Natural killer cell treated with Interleukin-12 subunit alpha and Interleukin-12 subunit beta and Interleukin-15 and Interleukin-18, amount 100 ng/mL, for 72 hours (primary cell): ENCODE data around the gene GPR137. TPM values are rescaled to one million over a fixed set of nuclear protein-coding genes. Genes with fewer than 3 reads are reported as not detected.

Experiments used
- ATAC-seq, 2 donors: fragments of 150-1000 bp; cut with Tn5 transposase in 1 of 2; sonication (Bioruptor Pico), chemical (Tn5 transposase) in 1 of 2; 2 replicates each; pipeline ENCODE4 v1.10.0; 2021
- DNase-seq: peaks from one replicate; pipeline ENCODE4 v3.0.0; 2022; ENCODE audit warnings: low spot score
- H3K27ac Mint-ChIP-seq, 2 donors: 1 replicate in 1 of 2; 2 replicates in 1 of 2; pipeline ENCODE4 v1.8.0; 2022; ENCODE audit warnings: mixed read lengths in 2 of 2, mild to moderate bottlenecking in 1 of 2, moderate library complexity in 1 of 2
- H3K27me3 Mint-ChIP-seq, 2 donors: 1 replicate in 1 of 2; 2 replicates in 1 of 2; pipeline ENCODE4 v1.8.0; 2022; ENCODE audit warnings: mixed read lengths in 2 of 2
- H3K36me3 Mint-ChIP-seq: one replicate; pipeline ENCODE4 v1.8.0; 2022; ENCODE audit warnings: mixed read lengths
- H3K4me1 Mint-ChIP-seq, 2 donors: 1 replicate in 1 of 2; 2 replicates in 1 of 2; pipeline ENCODE4 v1.8.0; 2022; ENCODE audit warnings: low read depth in 2 of 2, mixed read lengths in 2 of 2, mild to moderate bottlenecking in 1 of 2
- H3K4me3 Mint-ChIP-seq: one replicate; pipeline ENCODE4 v1.8.0; 2022; ENCODE audit warnings: mixed read lengths
- H3K9me3 Mint-ChIP-seq: 2 replicates; pipeline ENCODE4 v1.8.0; 2022; ENCODE audit warnings: mixed read lengths
- total RNA-seq, 2 donors: library from RNA; stranded (reverse); gene quantifications; one replicate each; pipeline ENCODE4 v1.2.3, GENCODE V29; 2022

GPR137 gene
- total RNA-seq, 2 donors from 2014 or later = 40.9 to 62.7 TPM

DNA sequence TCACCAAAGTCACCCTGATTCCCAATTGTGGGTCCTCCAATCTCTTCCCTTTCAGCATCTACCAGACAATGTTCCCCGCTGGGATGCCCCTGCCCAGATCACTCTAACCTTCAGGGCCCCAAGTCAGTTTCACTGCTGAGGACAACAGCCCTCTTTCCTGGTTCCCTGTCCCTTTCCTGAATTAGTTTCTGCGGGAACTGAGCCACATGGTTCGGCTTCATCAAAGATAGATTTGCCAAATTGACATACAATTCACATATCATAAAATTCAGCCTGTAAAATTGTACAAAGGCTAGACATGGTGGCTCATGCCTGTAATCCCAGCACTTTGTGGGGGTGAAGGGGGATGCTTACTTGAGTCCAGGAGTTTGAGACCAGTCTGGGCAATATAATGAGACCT lies 42.3 kb downstream of the GPR137 start:
- Mint-ChIP-seq H3K4me3 (no peak overlapping the region), H3K4me1 (peaks cover 8 to 18% of the 10 kb centered on the region in 2 donors), H3K27ac (peak overlapping the region in 1 of 2 donors; percentile 13), H3K27me3 (no peaks in the 10 kb centered on the region), H3K9me3 (no peaks in the 10 kb centered on the region), H3K36me3 (no peaks in the 10 kb centered on the region)
- ATAC-seq (no peak), DNase-seq (no peak)

DNA sequence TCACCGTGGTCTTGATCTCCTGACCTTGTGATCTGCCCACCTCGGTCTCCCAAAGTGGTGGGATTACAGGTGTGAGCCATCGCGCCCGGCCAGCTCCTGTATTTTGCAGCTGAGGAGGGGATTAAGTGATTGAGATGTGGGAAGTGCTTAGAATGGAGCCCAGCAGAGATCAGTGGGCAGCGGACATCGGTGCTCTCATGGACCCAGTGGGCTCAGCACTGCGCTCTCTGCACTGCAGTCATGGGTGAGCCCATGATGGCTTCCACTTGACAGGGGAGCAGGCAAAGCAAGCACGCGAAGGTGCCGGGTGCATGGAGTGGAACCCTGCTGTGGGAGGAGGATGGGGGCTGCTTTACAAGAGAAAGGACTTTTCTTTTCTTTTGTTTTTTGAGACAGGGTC lies 45.2 kb downstream of the GPR137 start:
- peak overlapping the region; percentile 75 to 79 for H3K27ac Mint-ChIP-seq
- no peaks in the 10 kb centered on the region for H3K9me3 Mint-ChIP-seq
- no peaks in the 10 kb centered on the region for H3K36me3 Mint-ChIP-seq
- H3K4me3 Mint-ChIP-seq = peak overlapping the region; percentile 68
- ATAC-seq = no peak
- no peak for DNase-seq
- no peaks in the 10 kb centered on the region for H3K27me3 Mint-ChIP-seq
- H3K4me1 Mint-ChIP-seq = peaks cover 17 to 24% of the 10 kb centered on the region in 2 donors

DNA sequence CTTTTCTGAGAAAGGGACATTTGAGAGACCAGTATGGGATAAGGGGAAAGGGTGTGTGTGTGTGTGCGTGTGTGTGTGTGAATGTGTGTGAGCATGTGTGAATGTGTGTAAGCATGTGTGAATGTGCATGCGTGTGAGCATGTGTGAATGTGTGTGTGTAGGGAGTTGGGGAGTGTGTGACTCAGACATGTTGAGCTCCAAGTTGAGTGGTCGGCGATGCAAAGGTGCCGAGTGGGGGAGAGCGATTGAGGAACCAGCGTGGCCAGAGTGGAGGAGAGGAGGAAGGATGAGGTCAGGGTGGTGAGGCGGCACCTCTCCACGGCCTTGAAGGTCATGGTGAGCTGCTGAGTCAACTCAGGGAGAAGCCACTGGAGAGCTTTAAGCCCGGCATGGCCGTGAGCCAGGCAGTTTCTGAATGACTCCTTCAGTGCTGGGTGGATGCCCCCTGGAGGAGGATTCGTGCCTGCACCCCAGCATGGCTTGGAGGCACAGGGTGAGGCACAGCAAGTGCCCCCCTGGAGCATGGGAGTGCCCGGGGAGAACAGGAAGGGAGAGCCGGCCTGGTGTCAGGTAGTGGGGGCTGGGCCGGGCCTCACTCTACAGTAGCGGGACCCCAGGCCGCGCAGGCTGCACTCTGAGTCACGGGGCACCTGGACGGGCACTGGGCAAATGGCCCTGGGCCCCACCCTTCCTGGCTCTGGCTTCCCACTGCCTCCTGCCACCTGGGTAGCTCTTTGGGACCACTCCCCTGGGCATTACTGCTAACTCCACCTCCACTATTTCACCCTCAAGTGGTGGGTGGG lies 46.1 kb downstream of the GPR137 start:
- H3K36me3 Mint-ChIP-seq = no peaks in the 10 kb centered on the region
- H3K4me3 Mint-ChIP-seq = peak overlapping the region; percentile 68
- H3K4me1 Mint-ChIP-seq = peaks cover 17 to 24% of the 10 kb centered on the region in 2 donors
- H3K27ac Mint-ChIP-seq = peak overlapping the region; percentile 75 to 79
- H3K27me3 Mint-ChIP-seq = no peaks in the 10 kb centered on the region
- ATAC-seq (peak; percentile 96 to 97), DNase-seq (peak; percentile 95)
- H3K9me3 Mint-ChIP-seq = no peaks in the 10 kb centered on the region

DNA sequence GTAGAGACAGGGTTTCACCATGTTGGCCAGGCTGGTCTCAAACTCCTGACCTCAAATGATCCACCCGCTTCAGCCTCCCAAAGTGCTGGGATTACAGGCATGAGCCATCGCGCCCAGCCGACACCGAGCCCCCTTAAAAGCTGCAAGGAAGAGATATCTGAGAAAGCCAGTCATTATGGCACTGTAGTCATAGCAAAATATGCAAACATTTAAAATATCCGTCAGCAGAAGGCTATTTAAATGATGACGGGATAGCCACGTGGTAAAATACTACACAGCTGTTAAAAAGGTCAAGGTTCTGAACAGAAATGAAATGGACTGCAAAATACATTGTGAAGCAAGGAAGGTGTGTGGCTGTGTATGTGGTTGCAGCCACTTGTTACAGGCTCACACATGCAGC lies 47.9 kb downstream of the GPR137 start:
- H3K4me3 Mint-ChIP-seq = no peak overlapping the region
- no peaks in the 10 kb centered on the region for H3K27me3 Mint-ChIP-seq
- H3K36me3 Mint-ChIP-seq = no peaks in the 10 kb centered on the region
- ATAC-seq = no peak
- no peak for DNase-seq
- no peaks in the 10 kb centered on the region for H3K9me3 Mint-ChIP-seq
- peaks cover 28% of the 10 kb centered on the region in 2 donors for H3K4me1 Mint-ChIP-seq
- H3K27ac Mint-ChIP-seq = peak overlapping the region in 1 of 2 donors; percentile 62

DNA sequence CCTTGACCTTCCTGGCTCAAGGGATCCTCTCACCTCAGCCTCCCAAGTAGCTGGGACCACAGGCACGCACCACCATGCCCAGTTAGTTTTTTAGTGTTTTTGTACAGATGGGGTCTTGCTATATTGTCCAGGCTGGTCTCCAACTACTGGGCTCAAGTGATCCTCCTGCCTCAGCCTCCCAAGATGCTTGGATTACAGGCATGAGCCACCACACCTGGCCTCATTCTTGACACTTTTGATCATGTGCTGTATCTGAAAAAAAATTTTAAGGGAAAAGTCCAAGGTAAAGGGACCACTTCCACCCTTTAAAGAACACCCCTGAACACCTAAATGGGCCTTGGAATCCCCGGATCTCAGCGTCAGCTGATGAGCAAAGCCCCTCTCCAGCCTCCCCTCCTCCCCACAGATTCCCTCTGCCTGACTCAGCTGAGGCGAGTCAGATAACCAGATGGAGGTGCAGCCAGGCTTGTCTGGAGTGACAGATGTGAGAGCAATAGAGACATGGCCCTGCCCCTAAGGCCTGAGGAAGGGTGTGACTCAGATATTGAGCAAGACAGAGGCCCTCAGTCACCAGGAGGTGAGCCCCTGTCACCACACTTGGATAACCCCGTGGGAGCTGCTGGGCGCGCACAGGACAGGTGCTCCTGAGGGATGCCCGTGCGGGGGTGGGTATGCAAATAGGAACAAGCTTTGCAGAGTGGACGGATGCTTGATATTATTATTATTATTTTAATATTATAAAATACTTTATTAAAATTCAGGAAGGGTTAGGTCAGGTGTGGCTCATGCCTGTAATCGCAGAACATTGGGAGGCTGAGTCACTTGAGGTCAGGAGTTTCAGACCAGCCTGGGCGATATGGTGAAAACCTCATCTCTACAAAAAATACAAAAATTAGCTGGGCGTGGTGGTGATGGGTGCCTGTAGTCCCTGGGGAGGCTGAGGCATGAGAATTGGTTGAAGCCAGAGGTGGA lies 49.4 kb downstream of the GPR137 start:
- ATAC-seq (peak; percentile 67 to 76), DNase-seq (peak; percentile 75)
- peaks cover 40% of the 10 kb centered on the region in 2 donors for H3K4me1 Mint-ChIP-seq
- H3K4me3 Mint-ChIP-seq = peak overlapping the region; percentile 40
- peak overlapping the region; percentile 61 to 79 for H3K27ac Mint-ChIP-seq
- H3K27me3 Mint-ChIP-seq = no peaks in the 10 kb centered on the region
- no peaks in the 10 kb centered on the region for H3K9me3 Mint-ChIP-seq
- no peaks in the 10 kb centered on the region for H3K36me3 Mint-ChIP-seq

DNA sequence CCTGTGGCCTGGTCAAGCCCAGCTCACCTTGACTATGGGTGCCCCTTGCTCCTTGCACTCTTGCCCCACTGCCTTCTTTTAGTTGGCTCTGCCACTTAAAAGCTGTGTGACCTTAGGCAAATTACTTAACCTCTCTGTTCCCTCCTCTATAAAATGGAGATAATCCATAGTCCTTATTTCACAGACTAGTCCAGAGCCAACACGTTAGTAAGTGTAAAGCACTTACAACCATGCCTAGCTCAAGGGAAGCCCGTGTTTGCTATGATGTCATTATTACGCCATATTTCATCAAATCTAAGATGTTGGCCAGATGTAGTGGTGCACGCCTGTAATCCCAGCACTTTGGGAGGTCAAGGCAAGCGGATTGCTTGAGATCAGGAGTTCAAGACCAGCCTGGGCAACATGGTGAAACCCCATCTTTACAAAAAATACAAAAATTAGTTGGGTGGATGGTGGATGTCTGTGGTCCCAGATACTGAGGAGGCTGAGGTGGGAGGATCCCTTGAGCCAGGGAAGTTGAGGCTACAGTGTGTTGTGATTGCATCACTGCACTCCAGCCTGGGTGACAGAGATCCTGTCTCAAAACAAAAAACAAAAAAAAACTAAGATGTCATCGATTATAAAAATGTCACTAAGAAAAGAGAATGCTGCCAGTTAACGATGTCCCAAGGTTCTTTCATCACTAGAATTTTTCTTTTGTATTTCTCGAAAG lies 52.0 kb downstream of the GPR137 start:
- H3K4me1 Mint-ChIP-seq = peaks cover 36 to 40% of the 10 kb centered on the region in 2 donors
- peak overlapping the region; percentile 32 for H3K4me3 Mint-ChIP-seq
- DNase-seq = no peak
- no peaks in the 10 kb centered on the region for H3K36me3 Mint-ChIP-seq
- H3K27me3 Mint-ChIP-seq = no peaks in the 10 kb centered on the region
- no peak for ATAC-seq
- H3K27ac Mint-ChIP-seq = peak overlapping the region; percentile 92 to 97
- no peaks in the 10 kb centered on the region for H3K9me3 Mint-ChIP-seq

DNA sequence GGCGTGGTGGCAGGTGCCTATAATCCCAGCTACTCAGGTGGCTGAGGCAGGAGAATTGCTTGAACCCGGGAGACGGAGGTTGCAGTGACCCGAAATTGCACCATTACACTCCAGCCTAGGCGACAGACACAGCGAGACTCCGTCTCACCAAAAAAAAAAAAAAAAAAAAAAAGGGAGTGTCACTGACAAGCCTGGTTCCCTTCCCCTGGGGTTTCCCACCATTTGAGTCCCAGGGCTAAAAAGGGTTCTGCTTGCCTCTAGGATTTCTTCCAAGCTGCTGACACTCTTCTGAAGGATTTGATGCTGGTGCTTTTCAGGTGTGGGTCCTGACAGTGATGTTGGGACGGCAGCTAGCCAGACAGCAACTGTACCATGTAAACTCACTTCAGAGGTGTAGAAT lies 53.1 kb downstream of the GPR137 start:
- ATAC-seq (no peak), DNase-seq (no peak)
- Mint-ChIP-seq H3K27ac (peak overlapping the region; percentile 92 to 97), H3K36me3 (no peaks in the 10 kb centered on the region), H3K4me3 (peak overlapping the region; percentile 90), H3K27me3 (no peaks in the 10 kb centered on the region), H3K9me3 (no peaks in the 10 kb centered on the region), H3K4me1 (peaks cover 36 to 40% of the 10 kb centered on the region in 2 donors)

Other genes with a start within 250 kb of the GPR137 start
- not detected for gene FLRT1, start 249.9 kb upstream of the GPR137 start, total RNA-seq
- 10 to 100 TPM in 1 of 2 donors, 1 to 10 TPM in 1; 3.0 to 12.7 TPM for gene MACROD1, start 119.7 kb upstream of the GPR137 start, total RNA-seq
- 100 to 1,000 TPM; 431 to 450 TPM for gene STIP1, start 99.7 kb upstream of the GPR137 start, total RNA-seq
- 100 to 1,000 TPM; 249 to 276 TPM for gene FERMT3, start 79.1 kb upstream of the GPR137 start, total RNA-seq
- 10 to 100 TPM; 30.5 to 35.7 TPM for gene TRPT1, start 59.7 kb upstream of the GPR137 start, total RNA-seq
- 100 to 1,000 TPM in 1 of 2 donors, 10 to 100 TPM in 1; 83.6 to 120 TPM for gene NUDT22, start 59.6 kb upstream of the GPR137 start, total RNA-seq
- gene DNAJC4, start 55.3 kb upstream of the GPR137 start, total RNA-seq = 10 to 100 TPM; 31.2 to 33.0 TPM
- gene VEGFB, start 51.3 kb upstream of the GPR137 start, total RNA-seq = 10 to 100 TPM; 38.7 to 42.3 TPM
- 10 to 100 TPM; 33.1 to 53.5 TPM for gene FKBP2, start 44.8 kb upstream of the GPR137 start, total RNA-seq
- 100 to 1,000 TPM; 130 to 236 TPM for gene PPP1R14B, start 38.9 kb upstream of the GPR137 start, total RNA-seq
- gene PLCB3, start 34.3 kb upstream of the GPR137 start, total RNA-seq = 10 to 100 TPM; 13.9 to 16.4 TPM
- gene BAD, start 1.2 kb upstream of the GPR137 start, total RNA-seq = 10 to 100 TPM; 29.5 to 46.9 TPM
- not detected for gene KCNK4, start 5.5 kb downstream of the GPR137 start, total RNA-seq
- not detected for gene CATSPERZ, start 14.5 kb downstream of the GPR137 start, total RNA-seq
- 100 to 1,000 TPM in 1 of 2 donors, 10 to 100 TPM in 1; 67.2 to 116 TPM for gene ESRRA, start 19.7 kb downstream of the GPR137 start, total RNA-seq
- gene TRMT112, start 31.7 kb downstream of the GPR137 start, total RNA-seq = 100 to 1,000 TPM; 171 to 203 TPM
- 100 to 1,000 TPM in 1 of 2 donors, 10 to 100 TPM in 1; 83.5 to 116 TPM for gene PRDX5, start 32.3 kb downstream of the GPR137 start, total RNA-seq
- gene CCDC88B, start 54.4 kb downstream of the GPR137 start, total RNA-seq = 100 to 1,000 TPM; 172 to 224 TPM
- 10 to 100 TPM; 20.7 to 29.5 TPM for gene RPS6KA4, start 73.3 kb downstream of the GPR137 start, total RNA-seq